ENCODE results near the gene PPM1F.

GRCh38 chr22:21894799-21895198 is 57.8 kb downstream of the PPM1F start:
- TF ChIP-seq, protein P1, sequence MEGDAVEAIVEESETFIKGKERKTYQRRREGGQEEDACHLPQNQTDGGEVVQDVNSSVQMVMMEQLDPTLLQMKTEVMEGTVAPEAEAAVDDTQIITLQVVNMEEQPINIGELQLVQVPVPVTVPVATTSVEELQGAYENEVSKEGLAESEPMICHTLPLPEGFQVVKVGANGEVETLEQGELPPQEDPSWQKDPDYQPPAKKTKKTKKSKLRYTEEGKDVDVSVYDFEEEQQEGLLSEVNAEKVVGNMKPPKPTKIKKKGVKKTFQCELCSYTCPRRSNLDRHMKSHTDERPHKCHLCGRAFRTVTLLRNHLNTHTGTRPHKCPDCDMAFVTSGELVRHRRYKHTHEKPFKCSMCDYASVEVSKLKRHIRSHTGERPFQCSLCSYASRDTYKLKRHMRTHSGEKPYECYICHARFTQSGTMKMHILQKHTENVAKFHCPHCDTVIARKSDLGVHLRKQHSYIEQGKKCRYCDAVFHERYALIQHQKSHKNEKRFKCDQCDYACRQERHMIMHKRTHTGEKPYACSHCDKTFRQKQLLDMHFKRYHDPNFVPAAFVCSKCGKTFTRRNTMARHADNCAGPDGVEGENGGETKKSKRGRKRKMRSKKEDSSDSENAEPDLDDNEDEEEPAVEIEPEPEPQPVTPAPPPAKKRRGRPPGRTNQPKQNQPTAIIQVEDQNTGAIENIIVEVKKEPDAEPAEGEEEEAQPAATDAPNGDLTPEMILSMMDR (IDR thresholded peaks at IDR 0.05): no peak
- TF ChIP-seq POLR2A (IDR thresholded peaks at IDR 0.05): no peak

Data from Peyer's patch (tissue), 4 donors.